ENCODE measurements around the gene TDP2.
"Not testable (repeated sequence)": the region's sequence is repeated elsewhere in the genome, so short reads cannot be mapped to it uniquely, and the experiment has no call there.

TDP2 gene

GRCh38 chr6:24666641-24667377 is at the start of gene TDP2, which contains the start of gene ACOT13:
TSS of gene TDP2 (minus strand) at chr6:24666899. CDS start at chr6:24666862, 37 bp downstream.
TSS of gene ACOT13 (plus strand) at chr6:24667077. CDS start at chr6:24667264, 187 bp downstream.
- DNase-seq, result peak; percentile 97

GRCh38 chr6:24710519-24711303 is 44.0 kb upstream of the TDP2 start:
- no peak for DNase-seq

- DNase-seq, result no peak
Observed at GRCh38 chr6:24709014-24709711, 42.5 kb upstream of the TDP2 start.

GRCh38 chr6:24708612-24709011 is 41.9 kb upstream of the TDP2 start:
- no peak for DNase-seq

GRCh38 chr6:24704468-24704867 is 37.8 kb upstream of the TDP2 start:
- DNase-seq, result no peak

- DNase-seq, result no peak
Observed at GRCh38 chr6:24702720-24703282, 36.1 kb upstream of the TDP2 start.

- no peak for DNase-seq
Observed at GRCh38 chr6:24699521-24700359, 33.0 kb upstream of the TDP2 start.

- no peak for DNase-seq
Observed at GRCh38 chr6:24696097-24696496, 29.4 kb upstream of the TDP2 start.

- not testable (repeated sequence) for DNase-seq
Observed at GRCh38 chr6:24695635-24696034, 28.9 kb upstream of the TDP2 start.

GRCh38 chr6:24694198-24694597 is 27.5 kb upstream of the TDP2 start:
- no peak for DNase-seq

GRCh38 chr6:24692848-24693592 is 26.3 kb upstream of the TDP2 start:
- no peak for DNase-seq

- DNase-seq, result no peak
Observed at GRCh38 chr6:24692415-24692814, 25.7 kb upstream of the TDP2 start.

- no peak for DNase-seq
Observed at GRCh38 chr6:24692003-24692402, 25.3 kb upstream of the TDP2 start.

GRCh38 chr6:24691550-24691949 is 24.9 kb upstream of the TDP2 start:
- DNase-seq, result no peak

GRCh38 chr6:24690593-24690992 is 23.9 kb upstream of the TDP2 start:
- DNase-seq, result no peak

- DNase-seq, result no peak
Observed at GRCh38 chr6:24689964-24690363, 23.3 kb upstream of the TDP2 start.

- DNase-seq, result no peak
Observed at GRCh38 chr6:24686946-24687345, 20.2 kb upstream of the TDP2 start.

GRCh38 chr6:24686408-24686807 is 19.7 kb upstream of the TDP2 start:
- DNase-seq, result no peak

- DNase-seq, result no peak
Observed at GRCh38 chr6:24683297-24684296, 16.9 kb upstream of the TDP2 start.

GRCh38 chr6:24680582-24680981 is 13.9 kb upstream of the TDP2 start:
- DNase-seq, result no peak

Measured in NCI-H226 (cell line).